Activated CD4-positive, CD25-positive, alpha-beta regulatory T cell treated with anti-CD3 and anti-CD28 coated beads, Interleukin-2, amount 50 U/mL, for 16 hours (primary cell): ENCODE results near the gene ILDR1.

Experiments
- DNase-seq: peaks from one replicate; pipeline ENCODE4 v3.0.0-alpha.2; 2020; ENCODE audit warnings: low read depth, low spot score

The ILDR1 gene

GRCh38 chr3:122019493-122019892, 2.6 kb downstream of the ILDR1 start:
- DNase-seq, result no peak

- no peak for DNase-seq
Measured at GRCh38 chr3:122014741-122015140, 7.3 kb downstream of the ILDR1 start.

DNA sequence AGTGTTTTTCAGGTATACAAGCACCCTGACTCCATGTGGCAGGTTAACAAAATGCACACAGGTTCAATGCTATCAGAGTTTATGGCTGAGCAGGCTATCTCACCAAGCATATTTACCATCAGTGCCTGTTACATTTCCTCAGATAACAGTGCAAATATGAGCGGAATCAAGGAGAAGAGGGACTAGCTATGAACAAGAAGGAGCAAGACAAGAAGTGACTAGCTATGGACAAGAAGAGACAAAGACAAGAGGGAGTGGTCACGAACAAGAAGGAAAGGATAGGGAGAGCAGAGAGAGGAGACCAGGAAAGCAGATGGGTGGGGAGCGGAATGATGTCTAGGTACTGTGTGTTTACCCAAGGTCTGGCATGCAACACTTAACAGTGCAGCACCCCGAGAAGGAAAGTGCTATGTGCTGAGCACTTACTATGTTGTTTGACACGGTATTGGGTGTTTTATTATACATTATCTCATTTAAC, 8.6 kb downstream of the ILDR1 start:
- DNase-seq, result no peak

GRCh38 chr3:122012821-122013220, 9.2 kb downstream of the ILDR1 start:
- DNase-seq, result no peak

DNA sequence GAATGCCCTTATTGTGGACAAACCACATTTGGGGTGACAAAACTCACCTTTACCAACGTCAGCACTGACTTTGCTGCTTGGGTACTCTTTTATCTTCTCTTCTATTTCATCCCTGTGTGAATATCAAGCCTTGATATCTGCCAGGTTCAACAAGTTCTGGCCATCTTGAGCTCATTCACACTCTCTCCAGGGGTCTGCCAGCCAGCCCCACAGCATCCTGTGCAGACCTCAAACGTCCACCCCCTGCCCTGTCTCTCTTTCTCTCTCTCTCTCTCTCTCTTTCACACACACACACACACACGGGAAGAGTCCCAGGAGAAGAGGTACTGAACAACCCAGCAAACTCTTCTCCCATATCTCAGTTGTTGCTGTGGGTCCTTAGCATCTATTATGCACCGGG, 10.7 kb downstream of the ILDR1 start:
- no peak for DNase-seq

DNA sequence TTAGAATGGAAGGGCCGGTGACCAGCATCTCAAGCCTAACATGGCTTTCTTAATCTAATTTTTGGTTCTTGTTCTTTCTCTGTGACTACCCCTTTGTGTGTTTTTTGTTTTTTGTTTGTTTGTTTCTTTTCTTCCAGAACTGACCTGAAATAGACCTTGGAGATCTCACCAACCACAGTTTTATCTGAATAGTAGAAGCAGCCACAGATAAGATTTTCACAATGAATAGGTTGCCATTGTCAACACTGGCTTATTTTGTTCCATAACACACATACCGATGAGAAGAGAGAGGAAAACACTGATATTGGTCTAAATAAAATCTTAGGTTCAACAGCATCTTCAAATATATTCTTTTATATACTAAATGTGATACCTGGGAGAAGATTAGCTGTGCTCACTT, 11.5 kb downstream of the ILDR1 start:
- DNase-seq, result no peak

DNA sequence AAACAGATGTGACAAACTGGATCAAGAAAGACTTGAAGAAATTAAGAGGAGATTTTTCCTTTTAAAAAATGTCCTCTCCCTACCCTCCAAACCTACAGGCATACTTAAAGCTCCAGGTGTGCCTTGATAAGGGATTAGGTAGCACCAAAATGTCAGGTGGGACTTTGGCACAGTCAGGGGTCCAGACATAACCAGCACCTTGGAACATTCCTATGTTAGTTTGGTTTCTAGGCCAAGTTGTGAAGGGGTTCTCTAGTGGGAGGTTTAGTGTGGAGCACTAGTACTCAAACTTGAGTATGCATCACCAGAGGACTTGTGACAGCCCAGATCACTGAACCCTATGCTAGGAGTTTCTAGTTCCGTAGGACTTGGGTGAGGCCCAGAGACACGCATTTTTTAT, 13.9 kb downstream of the ILDR1 start:
- DNase-seq, result no peak

DNA sequence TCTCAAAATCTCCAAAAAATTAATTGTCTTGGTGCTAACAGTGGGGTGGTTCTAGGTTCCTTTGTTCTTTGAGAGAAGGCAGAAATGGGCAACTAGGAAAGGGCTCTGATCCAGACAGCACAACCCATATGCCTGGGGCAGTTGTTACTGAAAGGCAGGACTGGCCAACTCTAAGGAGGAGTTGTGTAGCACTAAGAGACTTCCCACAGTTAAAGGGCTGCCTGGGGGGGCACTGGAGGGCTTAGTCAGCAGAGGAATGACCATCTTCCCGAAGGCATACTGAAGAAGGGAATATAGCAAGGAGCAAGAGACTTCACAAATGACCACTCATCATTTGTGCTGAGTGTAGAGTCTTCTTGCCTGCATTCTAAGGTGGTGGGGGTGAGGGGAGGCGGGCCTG, 15.8 kb downstream of the ILDR1 start:
- DNase-seq, result no peak

- DNase-seq, result no peak
Measured at GRCh38 chr3:122004991-122005565, 17.0 kb downstream of the ILDR1 start.

GRCh38 chr3:122004107-122004506, 17.9 kb downstream of the ILDR1 start:
- no peak for DNase-seq

DNA sequence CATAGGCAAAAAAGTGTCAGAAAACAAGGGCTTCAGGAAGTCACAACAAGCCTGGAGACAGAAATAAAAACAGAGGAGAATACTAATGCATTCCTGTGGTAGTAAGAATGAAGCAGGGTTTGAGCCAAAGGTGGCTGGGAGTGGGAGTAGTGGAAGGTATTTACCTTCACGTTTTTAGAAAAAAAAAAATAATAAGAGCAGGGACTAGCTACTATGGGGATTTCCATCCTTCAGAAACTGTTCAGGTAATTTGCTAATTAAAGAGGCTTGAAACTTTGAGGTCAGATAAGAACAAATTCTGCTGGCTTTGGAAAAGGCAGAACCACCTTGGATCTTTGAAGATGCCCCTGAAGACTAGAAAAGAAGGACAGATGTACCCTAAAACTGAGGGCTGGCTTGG, 18.4 kb downstream of the ILDR1 start:
- no peak for DNase-seq

DNA sequence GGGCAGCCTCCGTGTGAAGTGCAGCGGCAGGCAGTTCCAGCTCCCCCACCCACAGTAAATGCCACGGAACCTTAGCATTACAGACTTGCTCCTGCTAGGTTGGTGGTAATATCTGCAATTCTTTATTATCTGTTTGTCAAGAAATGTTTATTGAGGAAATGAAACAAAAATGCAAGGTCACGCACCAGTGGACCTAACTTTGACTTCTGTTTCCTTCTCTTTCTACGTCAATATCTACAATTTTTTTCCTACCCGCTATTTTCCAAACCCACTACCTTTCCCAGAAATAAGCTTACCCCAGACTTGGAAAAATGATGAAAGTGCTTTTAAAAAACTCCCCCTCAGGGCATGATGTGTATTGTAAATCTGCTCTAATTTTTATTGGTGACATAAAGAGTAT, 18.9 kb downstream of the ILDR1 start:
- no peak for DNase-seq

GRCh38 chr3:122002611-122003010, 19.4 kb downstream of the ILDR1 start:
- DNase-seq, result no peak

GRCh38 chr3:122001892-122002291, 20.2 kb downstream of the ILDR1 start:
- no peak for DNase-seq

DNA sequence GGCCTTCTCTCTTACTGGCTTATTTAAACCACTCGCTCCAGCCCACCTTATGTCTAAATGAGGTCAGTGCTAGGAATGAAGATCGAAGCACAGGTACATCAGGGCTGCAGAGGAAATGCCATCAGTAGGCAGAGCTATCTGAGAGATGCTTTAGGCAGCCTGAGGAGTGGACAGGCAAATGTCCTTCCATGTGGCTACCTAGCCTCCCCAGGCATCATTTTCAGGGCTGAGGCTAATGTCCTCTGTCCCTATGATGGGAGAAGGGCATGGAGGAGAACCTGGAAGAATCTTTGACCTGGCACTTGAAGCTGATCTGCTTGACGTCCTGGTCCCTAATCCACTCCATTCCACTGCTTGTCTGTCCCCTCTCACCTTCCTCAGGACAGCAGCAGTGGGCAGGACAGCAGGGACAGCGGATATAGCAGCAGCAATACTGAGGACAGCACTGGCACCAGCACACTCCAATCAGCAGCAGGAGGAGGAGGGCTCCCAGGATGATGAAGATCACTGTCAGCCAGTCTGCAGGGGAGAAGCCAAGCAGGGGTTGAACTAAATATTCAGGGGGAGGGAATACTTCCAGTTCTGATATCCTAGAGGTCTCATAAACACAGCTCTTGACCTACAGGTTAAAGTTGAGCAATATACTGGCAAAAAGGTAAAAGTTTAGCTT, 21.0 kb downstream of the ILDR1 start:
- no peak for DNase-seq

GRCh38 chr3:121999931-122000330, 22.1 kb downstream of the ILDR1 start:
- no peak for DNase-seq

- DNase-seq, result no peak
Measured at GRCh38 chr3:121998611-121999473, 23.2 kb downstream of the ILDR1 start.

DNA sequence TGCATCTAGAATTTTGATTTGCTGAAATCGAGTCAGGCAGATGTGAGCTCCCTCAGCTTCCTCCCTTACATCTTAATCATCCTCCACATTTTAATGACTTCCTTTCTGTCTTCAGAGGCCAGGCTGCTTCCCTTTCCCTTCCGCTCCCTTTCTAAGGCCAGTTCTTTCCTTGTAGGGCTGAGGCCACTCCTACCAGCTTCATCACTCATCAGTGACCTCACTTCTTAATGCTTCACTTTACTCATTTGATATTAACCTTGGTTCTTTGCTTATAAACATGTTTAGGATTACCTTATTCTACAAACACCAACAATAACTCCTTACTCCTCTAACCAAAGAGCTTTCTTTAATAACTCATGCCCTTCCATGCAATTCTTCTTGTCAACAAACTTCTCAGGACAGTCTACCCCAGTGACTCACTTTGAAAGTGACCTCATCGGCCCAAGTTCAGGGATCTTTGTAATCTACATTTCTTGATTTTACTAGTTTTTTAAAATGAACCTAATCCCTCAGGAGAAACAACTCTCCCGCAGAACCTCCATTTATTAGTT, 23.9 kb downstream of the ILDR1 start:
- DNase-seq, result no peak

DNA sequence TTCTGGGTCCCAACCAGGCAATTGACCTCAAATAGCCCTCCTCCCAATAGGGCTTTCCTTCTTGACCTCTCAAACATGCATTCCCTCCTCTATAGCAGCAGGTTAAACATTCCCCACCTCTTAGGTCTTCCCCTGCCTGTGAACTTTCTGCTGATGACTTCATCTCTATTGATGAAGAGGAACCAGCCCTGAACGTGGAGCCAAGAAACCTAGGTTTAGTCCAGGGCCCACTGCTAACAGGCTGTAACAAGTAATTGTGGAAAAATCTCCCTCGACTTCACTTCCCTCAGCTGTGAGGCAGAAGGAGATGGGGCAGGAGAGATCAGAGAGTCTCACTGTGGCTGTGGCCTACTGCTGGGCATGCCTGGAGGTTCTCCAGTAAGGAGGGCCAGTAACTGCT, 24.7 kb downstream of the ILDR1 start:
- DNase-seq, result no peak

DNA sequence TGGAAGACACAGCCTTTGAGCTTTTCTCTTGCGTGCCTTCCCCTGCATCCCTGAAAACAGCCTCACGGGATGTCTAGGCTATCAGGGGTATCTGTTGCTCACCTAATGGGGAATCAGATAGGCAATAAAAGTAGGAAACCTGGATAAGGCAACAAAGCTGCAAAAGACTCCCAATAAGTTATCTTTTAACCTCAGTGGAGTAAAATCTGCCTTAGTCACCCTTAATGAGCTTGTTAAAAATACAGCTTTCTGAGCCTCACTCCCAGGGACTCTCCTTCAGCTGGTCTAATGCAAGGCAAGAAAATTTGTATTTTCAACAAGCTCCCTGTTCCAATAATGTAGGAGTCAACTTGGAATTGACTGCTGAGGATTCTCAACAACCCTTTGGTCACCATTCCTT, 25.6 kb downstream of the ILDR1 start:
- no peak for DNase-seq

- DNase-seq, result no peak
Measured at GRCh38 chr3:121995161-121996137, 26.6 kb downstream of the ILDR1 start.
